ENCODE results near the gene NR1H4. TPM values are rescaled to one million over a fixed set of nuclear protein-coding genes. Genes with fewer than 3 reads are reported as not detected.
"Not testable (repeated sequence)": the region's sequence is repeated elsewhere in the genome, so short reads cannot be mapped to it uniquely, and the experiment has no call there.

Gene NR1H4
- polyA plus RNA-seq, 1 experiment = not detected

DNA sequence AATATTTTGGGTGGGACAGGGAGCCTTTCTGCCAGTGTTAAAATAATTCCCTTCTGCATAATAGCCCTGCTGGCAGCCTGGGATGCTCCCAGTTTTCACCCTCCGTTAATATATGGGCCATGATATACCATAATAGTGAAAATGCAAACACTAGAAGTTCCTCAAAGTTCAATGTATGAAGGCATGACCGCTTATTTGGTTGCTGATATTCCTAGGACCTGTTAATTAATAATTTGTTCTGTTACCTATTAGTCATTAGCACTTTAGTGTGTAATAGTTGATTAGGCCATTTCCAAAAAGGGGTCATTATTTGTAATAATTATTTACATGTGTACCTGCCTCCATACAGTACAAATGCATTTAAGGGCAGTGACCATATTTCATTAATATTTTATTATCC, 20.4 kb downstream of the NR1H4 start:
- H3K27ac ChIP-seq (ENCODE audit: low read depth, low read length) = no peak overlapping the region
- ChIA-PET POLR2A (no interaction called here), CTCF (no interaction called here)
- no peaks in the 10 kb centered on the region for H3K9me3 ChIP-seq (ENCODE audit: control insufficient read depth, insufficient read depth, low read length)
- H3K4me3 ChIP-seq (ENCODE audit: low read depth, low read length) = no peak overlapping the region
- H3K27me3 ChIP-seq (ENCODE audit: control insufficient read depth, insufficient read depth, low read length) = no peaks in the 10 kb centered on the region
- no peak for DNase-seq (ENCODE audit: low read depth, low spot score)
- TF ChIP-seq, protein P1, sequence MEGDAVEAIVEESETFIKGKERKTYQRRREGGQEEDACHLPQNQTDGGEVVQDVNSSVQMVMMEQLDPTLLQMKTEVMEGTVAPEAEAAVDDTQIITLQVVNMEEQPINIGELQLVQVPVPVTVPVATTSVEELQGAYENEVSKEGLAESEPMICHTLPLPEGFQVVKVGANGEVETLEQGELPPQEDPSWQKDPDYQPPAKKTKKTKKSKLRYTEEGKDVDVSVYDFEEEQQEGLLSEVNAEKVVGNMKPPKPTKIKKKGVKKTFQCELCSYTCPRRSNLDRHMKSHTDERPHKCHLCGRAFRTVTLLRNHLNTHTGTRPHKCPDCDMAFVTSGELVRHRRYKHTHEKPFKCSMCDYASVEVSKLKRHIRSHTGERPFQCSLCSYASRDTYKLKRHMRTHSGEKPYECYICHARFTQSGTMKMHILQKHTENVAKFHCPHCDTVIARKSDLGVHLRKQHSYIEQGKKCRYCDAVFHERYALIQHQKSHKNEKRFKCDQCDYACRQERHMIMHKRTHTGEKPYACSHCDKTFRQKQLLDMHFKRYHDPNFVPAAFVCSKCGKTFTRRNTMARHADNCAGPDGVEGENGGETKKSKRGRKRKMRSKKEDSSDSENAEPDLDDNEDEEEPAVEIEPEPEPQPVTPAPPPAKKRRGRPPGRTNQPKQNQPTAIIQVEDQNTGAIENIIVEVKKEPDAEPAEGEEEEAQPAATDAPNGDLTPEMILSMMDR (IDR thresholded peaks at IDR 0.05; ENCODE audit: low read depth, low read length) = no peak

DNA sequence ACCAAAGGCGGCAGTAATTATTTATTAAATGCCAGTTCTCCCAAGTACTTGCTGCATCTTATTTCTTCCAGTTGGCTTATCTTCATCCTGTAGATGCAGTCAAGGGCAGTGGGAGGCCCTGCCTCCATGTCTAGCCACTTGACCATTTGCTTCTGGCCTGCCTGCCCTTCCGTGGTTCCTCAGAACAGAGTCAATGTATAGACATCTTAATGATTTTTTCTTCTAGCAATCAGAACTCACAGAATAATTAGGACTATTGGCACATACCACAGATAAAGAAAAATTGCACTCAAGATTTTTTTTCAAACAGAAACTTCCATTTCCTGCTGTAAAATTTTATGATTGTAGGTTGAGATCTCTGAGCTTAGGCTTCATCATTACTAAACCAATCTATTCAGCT, 20.9 kb downstream of the NR1H4 start:
- ChIA-PET CTCF (no interaction called here), POLR2A (no interaction called here)
- TF ChIP-seq, protein P1 (IDR thresholded peaks at IDR 0.05; ENCODE audit: low read depth, low read length) = no peak
- no peak for DNase-seq (ENCODE audit: low read depth, low spot score)
- Histone ChIP-seq H3K27ac (ENCODE audit: low read depth, low read length) (no peak overlapping the region), H3K27me3 (ENCODE audit: control insufficient read depth, insufficient read depth, low read length) (no peaks in the 10 kb centered on the region), H3K9me3 (ENCODE audit: control insufficient read depth, insufficient read depth, low read length) (no peaks in the 10 kb centered on the region), H3K4me3 (ENCODE audit: low read depth, low read length) (no peak overlapping the region)

DNA sequence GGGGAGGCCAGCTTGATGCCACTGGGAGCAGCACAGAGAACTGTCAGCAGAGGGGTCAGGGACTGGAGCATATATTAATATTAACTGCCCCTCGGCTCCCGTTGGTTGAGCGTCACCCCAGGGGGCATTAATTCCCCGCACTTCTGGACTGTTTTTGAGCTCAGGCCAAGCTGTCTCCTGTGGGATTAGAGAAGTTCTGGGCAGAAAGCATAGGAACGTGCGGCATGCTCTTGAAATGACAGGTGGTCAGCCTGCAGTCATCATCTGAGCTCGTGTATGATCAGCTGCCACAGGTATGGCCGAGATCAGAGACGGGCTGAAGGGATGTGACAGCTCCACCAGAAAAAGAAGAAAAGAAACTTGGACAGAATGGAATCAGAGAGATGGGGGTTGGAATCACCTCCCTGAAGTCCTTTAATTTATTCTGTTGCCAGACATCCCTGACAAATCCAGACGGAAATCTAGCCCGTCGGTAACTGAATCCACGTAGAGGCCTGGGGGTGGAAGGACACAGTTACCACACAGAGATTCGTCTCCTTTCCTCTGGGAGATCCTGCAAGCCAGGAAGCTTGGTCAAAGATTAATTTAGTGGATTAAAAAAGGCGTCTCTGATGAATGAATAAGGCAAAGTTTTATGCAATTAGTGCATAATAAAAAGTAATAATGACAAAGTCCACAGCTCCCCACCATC, 23.6 kb downstream of the NR1H4 start:
- H3K27me3 ChIP-seq (ENCODE audit: control insufficient read depth, insufficient read depth, low read length) = no peaks in the 10 kb centered on the region
- TF ChIP-seq, protein P1 (IDR thresholded peaks at IDR 0.05; ENCODE audit: low read depth, low read length) = no peak
- DNase-seq (ENCODE audit: low read depth, low spot score) = no peak
- H3K27ac ChIP-seq (ENCODE audit: low read depth, low read length) = no peak overlapping the region
- ChIA-PET POLR2A (no interaction called here), CTCF (interaction anchor here (0.5 kb wide), 1 partner anchor 548 kb away, joined by 3 read pairs; no protein-coding TSS in a partner anchor)
- H3K4me3 ChIP-seq (ENCODE audit: low read depth, low read length) = no peak overlapping the region
- no peaks in the 10 kb centered on the region for H3K9me3 ChIP-seq (ENCODE audit: control insufficient read depth, insufficient read depth, low read length)

DNA sequence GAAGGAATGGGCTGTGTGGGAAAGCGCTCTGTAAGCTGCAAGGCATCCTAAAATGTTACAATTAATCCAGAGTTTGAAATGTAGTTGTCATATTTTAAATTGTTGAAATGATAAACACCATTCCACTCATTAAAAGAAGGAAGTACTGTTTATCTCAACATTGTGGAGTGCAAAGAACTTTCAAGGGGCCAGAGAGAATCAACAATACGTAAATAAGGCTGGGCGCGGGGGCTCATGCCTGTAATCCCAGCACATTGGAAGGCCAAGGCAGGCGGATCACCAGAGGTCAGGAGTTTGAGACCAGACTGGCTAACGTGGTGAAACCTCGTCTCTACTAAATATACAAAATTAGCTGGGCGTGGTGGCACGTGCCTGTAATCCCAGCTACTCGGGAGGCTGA, 24.5 kb downstream of the NR1H4 start:
- CTCF ChIA-PET = interaction anchor here (0.5 kb wide), 1 partner anchor 548 kb away, joined by 3 read pairs; no protein-coding TSS in a partner anchor

DNA sequence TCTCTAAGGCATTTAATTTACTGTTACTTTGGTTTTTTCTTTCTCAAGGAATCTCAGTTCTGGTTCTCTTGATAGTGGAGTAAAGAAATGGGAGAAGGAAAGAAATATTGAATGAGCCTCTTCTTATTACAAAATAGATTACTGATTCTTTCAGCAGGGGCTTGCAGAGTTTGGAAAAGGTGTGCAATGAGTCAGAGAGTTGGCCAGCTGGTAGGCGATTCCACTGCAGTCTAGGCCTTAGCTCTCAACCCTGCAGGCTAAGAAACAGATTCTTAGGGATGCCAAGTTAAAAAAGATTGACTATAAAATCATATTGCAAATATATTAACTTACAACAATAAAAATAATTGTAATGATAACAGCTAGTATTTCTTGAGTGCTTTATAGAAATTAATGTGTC, 25.8 kb downstream of the NR1H4 start:
- Histone ChIP-seq H3K4me3 (ENCODE audit: low read depth, low read length) (no peak overlapping the region), H3K27ac (ENCODE audit: low read depth, low read length) (no peak overlapping the region), H3K27me3 (ENCODE audit: control insufficient read depth, insufficient read depth, low read length) (no peaks in the 10 kb centered on the region), H3K9me3 (ENCODE audit: control insufficient read depth, insufficient read depth, low read length) (no peaks in the 10 kb centered on the region)
- TF ChIP-seq, protein P1 (IDR thresholded peaks at IDR 0.05; ENCODE audit: low read depth, low read length) = no peak
- ChIA-PET POLR2A (no interaction called here), CTCF (no interaction called here)
- DNase-seq (ENCODE audit: low read depth, low spot score) = no peak

More for the DNA sequence above, 24.5 kb downstream of the NR1H4 start:
- Histone ChIP-seq H3K4me3 (ENCODE audit: low read depth, low read length) (no peak overlapping the region), H3K27me3 (ENCODE audit: control insufficient read depth, insufficient read depth, low read length) (no peaks in the 10 kb centered on the region), H3K9me3 (ENCODE audit: control insufficient read depth, insufficient read depth, low read length) (no peaks in the 10 kb centered on the region), H3K27ac (ENCODE audit: low read depth, low read length) (no peak overlapping the region)
- POLR2A ChIA-PET = no interaction called here
- TF ChIP-seq, protein P1 (IDR thresholded peaks at IDR 0.05; ENCODE audit: low read depth, low read length) = no peak
- no peak for DNase-seq (ENCODE audit: low read depth, low spot score)

DNA sequence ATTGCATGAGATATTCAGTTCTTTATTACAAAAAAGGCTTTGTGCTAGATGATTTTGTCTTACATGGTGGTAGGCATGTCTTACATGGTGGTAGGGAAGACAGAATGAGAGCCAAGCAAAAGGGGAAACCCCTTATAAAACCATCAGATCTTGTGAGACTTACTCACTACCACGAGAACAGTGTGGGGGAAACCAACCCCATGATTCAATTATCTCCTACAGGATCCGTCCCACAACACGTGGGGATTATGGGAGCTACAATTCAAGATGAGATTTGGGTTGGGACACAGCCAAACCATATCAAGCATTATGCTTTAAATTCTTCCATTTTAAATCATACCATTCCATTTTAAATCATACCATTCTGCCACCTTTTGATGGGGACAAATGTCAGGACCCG, 29.1 kb downstream of the NR1H4 start:
- CTCF ChIA-PET; H3K27ac ChIP-seq (ENCODE audit: low read depth, low read length); H3K9me3 ChIP-seq (ENCODE audit: control insufficient read depth, insufficient read depth, low read length); H3K27me3 ChIP-seq (ENCODE audit: control insufficient read depth, insufficient read depth, low read length); H3K4me3 ChIP-seq (ENCODE audit: low read depth, low read length); DNase-seq (ENCODE audit: low read depth, low spot score); POLR2A ChIA-PET: not testable (repeated sequence)

Data from AG04450 (cell line).